GM18505 (cell line): Measurements from ENCODE around the gene CREB3L2.

Experiments
- ATAC-seq: cut with Tn5 transposase; IDR thresholded peaks from one replicate; pipeline ENCODE4 v1.9.1; 2021; ENCODE audit not compliant: unreplicated experiment
- POLR2A ChIP-seq: IDR thresholded peaks from 4 replicates; pipeline ENCODE4 v1.6.1; 2011; ENCODE audit warnings: borderline replicate concordance; ENCODE audit not compliant: insufficient read depth, insufficient read length; ENCODE audit errors: extremely low read depth

Gene CREB3L2

GRCh38 chr7:137882806-137883205 lies 119.1 kb downstream of the CREB3L2 start:
- no peak for TF ChIP-seq POLR2A
- no peak for ATAC-seq

- no peak for TF ChIP-seq POLR2A
- peak; percentile 98 for ATAC-seq
These were observed 119.6 kb downstream of the CREB3L2 start for GRCh38 chr7:137882261-137882668.

GRCh38 chr7:137881607-137882260 lies 120.2 kb downstream of the CREB3L2 start:
- TF ChIP-seq POLR2A: no peak
- ATAC-seq: peak; percentile 22

DNA sequence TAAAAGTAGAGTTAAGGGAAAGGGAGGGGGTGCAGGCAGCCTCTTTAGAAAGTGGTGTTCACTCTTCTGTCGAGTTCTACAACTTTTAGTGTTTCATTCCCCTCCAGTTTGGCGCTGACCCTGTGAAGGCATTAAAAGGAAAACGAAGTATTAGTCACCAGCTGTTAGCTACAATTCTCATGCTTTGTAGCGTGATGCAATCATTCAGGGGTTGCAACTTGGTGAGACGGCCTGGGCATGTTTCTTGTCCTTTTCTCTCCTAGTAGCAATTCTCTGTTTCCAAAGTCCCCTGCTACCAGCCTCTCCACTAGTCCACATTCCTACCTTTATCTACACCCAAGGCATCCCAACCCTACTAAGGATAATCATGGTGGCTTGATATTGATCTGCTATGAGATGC lies 121.5 kb downstream of the CREB3L2 start:
- no peak for TF ChIP-seq POLR2A
- ATAC-seq: no peak

- no peak for ATAC-seq
- no peak for TF ChIP-seq POLR2A
These were observed 122.3 kb downstream of the CREB3L2 start for GRCh38 chr7:137879357-137880158.

DNA sequence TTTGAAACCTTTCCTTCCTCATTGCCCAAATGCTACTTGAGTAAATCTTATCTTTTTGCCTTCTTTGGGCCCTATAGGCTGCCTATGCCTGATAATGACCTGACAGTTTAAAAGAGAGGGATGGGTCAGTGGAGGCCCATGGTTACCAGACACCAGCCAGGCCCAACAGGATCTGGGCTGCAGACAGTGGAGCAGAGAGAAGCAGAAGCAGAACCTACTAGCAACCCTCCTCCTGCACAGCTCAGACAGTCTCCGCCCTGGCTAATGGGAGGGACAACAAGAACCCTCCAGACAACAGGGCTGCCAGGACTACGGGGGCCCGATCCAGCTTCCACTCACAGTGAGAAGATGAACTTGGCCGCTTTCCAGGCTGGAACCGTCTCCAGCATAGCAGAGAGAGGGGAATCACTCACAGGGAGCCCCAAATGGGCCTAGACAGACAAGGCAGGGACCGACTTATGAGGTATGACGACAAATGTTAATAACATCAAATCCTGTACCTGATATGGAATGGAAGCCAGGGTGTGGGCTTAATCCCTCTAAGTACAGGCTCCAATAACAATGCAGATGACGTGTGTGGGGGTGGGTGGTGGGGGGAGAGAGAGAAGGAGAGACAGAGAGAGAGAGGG lies 123.4 kb downstream of the CREB3L2 start:
- no peak for ATAC-seq
- TF ChIP-seq POLR2A: no peak

GRCh38 chr7:137877027-137877675 lies 124.7 kb downstream of the CREB3L2 start:
- TF ChIP-seq POLR2A: no peak
- ATAC-seq: no peak

DNA sequence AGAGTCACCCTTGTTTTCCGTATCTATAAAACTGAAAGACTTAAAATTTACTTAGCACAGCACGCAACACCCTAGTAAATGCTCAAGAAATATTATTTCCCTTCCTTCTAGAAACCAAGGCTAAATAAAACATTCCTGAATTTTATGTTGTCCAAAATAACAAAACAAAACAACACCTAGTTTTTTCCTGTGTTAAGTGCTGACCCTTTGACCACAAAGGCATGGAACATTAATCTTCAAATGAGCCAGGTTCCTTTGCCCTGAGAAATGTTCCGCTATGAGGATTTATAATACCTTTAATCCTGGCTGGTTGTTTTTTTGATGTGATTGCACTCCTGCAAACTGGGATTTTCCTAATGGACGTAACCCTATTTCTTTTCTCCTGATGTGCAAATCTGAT lies 126.1 kb downstream of the CREB3L2 start:
- no peak for TF ChIP-seq POLR2A
- no peak for ATAC-seq

DNA sequence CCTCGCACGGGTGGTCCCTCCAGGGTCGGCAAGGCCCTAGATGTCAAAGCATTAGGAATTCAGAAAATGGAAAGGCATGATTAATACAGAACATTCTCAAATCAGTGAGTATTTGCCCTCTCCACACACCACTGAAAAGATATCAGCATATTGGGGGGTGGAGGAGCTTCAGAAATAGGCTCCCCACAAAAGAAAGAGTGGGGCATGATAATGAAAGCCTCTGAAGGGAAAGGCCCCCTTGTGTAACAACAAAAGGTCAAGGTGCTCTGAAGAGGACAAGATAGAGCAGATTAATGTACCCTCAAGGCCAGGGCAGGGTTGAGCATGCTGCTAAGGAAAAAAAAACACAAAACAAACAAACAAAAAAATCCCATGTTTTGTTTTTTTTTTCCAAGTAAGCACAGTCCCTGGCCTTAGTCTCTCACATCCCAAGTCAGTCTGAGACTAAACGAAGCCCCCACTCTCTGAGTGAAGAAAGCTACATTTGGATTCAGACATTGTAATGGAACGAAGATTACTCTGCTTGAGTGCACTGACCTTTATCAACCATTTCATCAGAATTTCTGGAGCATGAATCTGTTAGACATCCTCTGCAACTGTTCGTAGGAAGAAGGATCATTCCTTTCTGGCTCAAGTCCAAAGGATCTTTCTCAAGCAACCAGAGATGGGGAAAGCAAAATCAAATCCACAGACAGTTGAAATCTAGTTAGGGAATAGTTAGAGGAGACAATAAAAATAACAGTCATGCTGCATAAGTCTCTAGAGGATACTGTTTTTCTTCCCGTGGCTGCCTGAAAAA lies 127.7 kb downstream of the CREB3L2 start:
- TF ChIP-seq POLR2A: no peak
- ATAC-seq: no peak

- no peak for TF ChIP-seq POLR2A
- ATAC-seq: no peak
These were observed 128.4 kb downstream of the CREB3L2 start for GRCh38 chr7:137873524-137873923.

DNA sequence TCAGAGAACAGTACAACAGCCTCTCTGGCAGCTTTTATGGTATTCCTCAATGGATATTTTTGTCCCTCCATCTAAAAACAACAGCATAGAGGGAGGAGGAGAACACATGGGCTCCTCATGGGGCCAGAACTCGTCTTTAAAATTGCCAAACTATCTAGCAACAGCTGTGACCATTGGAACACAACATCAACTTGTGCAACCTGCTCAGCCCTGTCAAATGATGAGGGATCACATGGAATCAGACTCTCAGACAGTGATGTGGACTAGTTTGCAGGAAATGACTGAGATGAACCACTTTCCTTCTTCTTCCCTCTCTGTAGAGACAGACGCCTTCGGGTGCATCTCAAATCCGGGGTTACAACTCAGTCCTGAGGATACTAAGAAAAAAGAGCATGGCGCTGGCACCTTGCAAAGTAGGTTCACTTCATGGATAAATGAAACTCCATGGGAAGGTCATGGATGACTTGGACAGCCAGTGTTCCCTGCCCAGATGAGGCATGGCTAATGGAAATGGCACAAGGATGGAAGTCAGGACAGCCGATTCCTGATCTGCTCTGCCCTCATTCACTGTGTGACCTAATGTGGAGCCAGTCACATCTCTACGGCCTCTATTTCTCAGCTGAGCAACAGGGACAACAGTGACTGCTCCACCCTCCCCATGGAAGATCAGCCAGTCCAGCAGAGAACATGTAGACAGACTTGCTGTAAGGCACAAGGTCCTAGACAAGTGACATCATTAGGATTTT lies 130.5 kb downstream of the CREB3L2 start:
- TF ChIP-seq POLR2A: no peak
- no peak for ATAC-seq

DNA sequence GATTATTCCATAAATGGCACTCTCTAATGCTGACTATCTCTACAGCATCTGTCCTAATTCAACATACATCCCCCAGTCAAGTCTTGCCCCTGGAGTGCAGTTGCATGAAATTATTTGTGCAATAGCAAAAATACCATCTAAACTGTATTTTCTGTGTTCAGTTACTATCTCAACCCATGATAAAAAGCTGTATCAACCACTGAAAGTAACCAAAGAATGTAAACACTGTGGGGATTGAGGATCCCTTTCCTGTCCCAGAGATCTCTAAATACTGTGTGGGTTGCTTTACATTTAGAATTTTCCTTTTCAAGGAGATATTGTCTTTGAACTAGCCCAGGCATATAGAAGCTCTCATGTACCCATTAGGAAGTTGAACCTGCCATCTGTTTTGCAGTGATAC lies 131.2 kb downstream of the CREB3L2 start:
- ATAC-seq: no peak
- TF ChIP-seq POLR2A: no peak
